ENCODE data around the gene CCL17.

CCL17 gene

GRCh38 chr16:57413301-57413730 lies 8.7 kb downstream of the CCL17 start:
- H3K9ac ChIP-seq (ENCODE audit: low read depth in 1 of 2, low read length in 2 of 2) = no peak overlapping the region
- H3K4me1 ChIP-seq (ENCODE audit: control insufficient read depth in 1 of 2, insufficient read depth in 2 of 2, low read length in 2 of 2) = peaks cover 9 to 15% of the 10 kb centered on the region in 2 donors
- no peak overlapping the region for H3K4me3 ChIP-seq (ENCODE audit: low read depth in 1 of 2, low read length in 2 of 2)
- H3K27ac ChIP-seq (ENCODE audit: low read depth, low read length) = no peak overlapping the region
- no peaks in the 10 kb centered on the region for H3K9me3 ChIP-seq (ENCODE audit: control insufficient read depth in 1 of 2, low read length in 2 of 2)
- H3K36me3 ChIP-seq (ENCODE audit: control insufficient read depth in 1 of 2, insufficient read depth in 2 of 2, low read length in 2 of 2) = no peaks in the 10 kb centered on the region
- no peaks in the 10 kb centered on the region for H3K27me3 ChIP-seq (ENCODE audit: control insufficient read depth in 1 of 2, insufficient read depth in 2 of 2, low read length in 2 of 2)

GRCh38 chr16:57413733-57414132 lies 9.2 kb downstream of the CCL17 start:
- Histone ChIP-seq H3K4me3 (ENCODE audit: low read depth in 1 of 2, low read length in 2 of 2) (no peak overlapping the region), H3K36me3 (ENCODE audit: control insufficient read depth in 1 of 2, insufficient read depth in 2 of 2, low read length in 2 of 2) (no peaks in the 10 kb centered on the region), H3K9ac (ENCODE audit: low read depth in 1 of 2, low read length in 2 of 2) (no peak overlapping the region), H3K27me3 (ENCODE audit: control insufficient read depth in 1 of 2, insufficient read depth in 2 of 2, low read length in 2 of 2) (no peaks in the 10 kb centered on the region), H3K9me3 (ENCODE audit: control insufficient read depth in 1 of 2, low read length in 2 of 2) (no peaks in the 10 kb centered on the region), H3K27ac (ENCODE audit: low read depth, low read length) (no peak overlapping the region), H3K4me1 (ENCODE audit: control insufficient read depth in 1 of 2, insufficient read depth in 2 of 2, low read length in 2 of 2) (peaks cover 12 to 19% of the 10 kb centered on the region in 2 donors)

- Histone ChIP-seq H3K9ac (ENCODE audit: low read depth in 1 of 2, low read length in 2 of 2) (no peak overlapping the region), H3K4me1 (ENCODE audit: control insufficient read depth in 1 of 2, insufficient read depth in 2 of 2, low read length in 2 of 2) (peaks cover 17 to 27% of the 10 kb centered on the region in 2 donors), H3K4me3 (ENCODE audit: low read depth in 1 of 2, low read length in 2 of 2) (no peak overlapping the region), H3K27ac (ENCODE audit: low read depth, low read length) (no peak overlapping the region), H3K27me3 (ENCODE audit: control insufficient read depth in 1 of 2, insufficient read depth in 2 of 2, low read length in 2 of 2) (no peaks in the 10 kb centered on the region), H3K36me3 (ENCODE audit: control insufficient read depth in 1 of 2, insufficient read depth in 2 of 2, low read length in 2 of 2) (no peaks in the 10 kb centered on the region), H3K9me3 (ENCODE audit: control insufficient read depth in 1 of 2, low read length in 2 of 2) (no peaks in the 10 kb centered on the region)
These were observed 11.5 kb downstream of the CCL17 start for GRCh38 chr16:57416084-57416483.

GRCh38 chr16:57419506-57419905 lies 14.9 kb downstream of the CCL17 start:
- no peak overlapping the region for H3K9ac ChIP-seq (ENCODE audit: low read depth in 1 of 2, low read length in 2 of 2)
- H3K27ac ChIP-seq (ENCODE audit: low read depth, low read length) = no peak overlapping the region
- no peak overlapping the region for H3K4me3 ChIP-seq (ENCODE audit: low read depth in 1 of 2, low read length in 2 of 2)
- no peaks in the 10 kb centered on the region for H3K9me3 ChIP-seq (ENCODE audit: control insufficient read depth in 1 of 2, low read length in 2 of 2)
- H3K27me3 ChIP-seq (ENCODE audit: control insufficient read depth in 1 of 2, insufficient read depth in 2 of 2, low read length in 2 of 2) = no peaks in the 10 kb centered on the region
- H3K4me1 ChIP-seq (ENCODE audit: control insufficient read depth in 1 of 2, insufficient read depth in 2 of 2, low read length in 2 of 2) = peaks cover 21 to 27% of the 10 kb centered on the region in 2 donors
- no peaks in the 10 kb centered on the region for H3K36me3 ChIP-seq (ENCODE audit: control insufficient read depth in 1 of 2, insufficient read depth in 2 of 2, low read length in 2 of 2)

GRCh38 chr16:57422026-57422944 lies 17.7 kb downstream of the CCL17 start:
- peaks cover 0 to 5% of the 10 kb centered on the region in 2 donors for H3K36me3 ChIP-seq (ENCODE audit: control insufficient read depth in 1 of 2, insufficient read depth in 2 of 2, low read length in 2 of 2)
- no peaks in the 10 kb centered on the region for H3K27me3 ChIP-seq (ENCODE audit: control insufficient read depth in 1 of 2, insufficient read depth in 2 of 2, low read length in 2 of 2)
- H3K9me3 ChIP-seq (ENCODE audit: control insufficient read depth in 1 of 2, low read length in 2 of 2) = no peaks in the 10 kb centered on the region
- H3K27ac ChIP-seq (ENCODE audit: low read depth, low read length) = no peak overlapping the region
- H3K9ac ChIP-seq (ENCODE audit: low read depth in 1 of 2, low read length in 2 of 2) = no peak overlapping the region
- no peak overlapping the region for H3K4me3 ChIP-seq (ENCODE audit: low read depth in 1 of 2, low read length in 2 of 2)
- H3K4me1 ChIP-seq (ENCODE audit: control insufficient read depth in 1 of 2, insufficient read depth in 2 of 2, low read length in 2 of 2) = peaks cover 13 to 17% of the 10 kb centered on the region in 2 donors

GRCh38 chr16:57423152-57423551 lies 18.6 kb downstream of the CCL17 start:
- Histone ChIP-seq H3K27me3 (ENCODE audit: control insufficient read depth in 1 of 2, insufficient read depth in 2 of 2, low read length in 2 of 2) (no peaks in the 10 kb centered on the region), H3K9ac (ENCODE audit: low read depth in 1 of 2, low read length in 2 of 2) (no peak overlapping the region), H3K4me1 (ENCODE audit: control insufficient read depth in 1 of 2, insufficient read depth in 2 of 2, low read length in 2 of 2) (peaks cover 12% of the 10 kb centered on the region in 2 donors), H3K9me3 (ENCODE audit: control insufficient read depth in 1 of 2, low read length in 2 of 2) (no peaks in the 10 kb centered on the region), H3K36me3 (ENCODE audit: control insufficient read depth in 1 of 2, insufficient read depth in 2 of 2, low read length in 2 of 2) (peaks cover 0 to 12% of the 10 kb centered on the region in 2 donors), H3K27ac (ENCODE audit: low read depth, low read length) (no peak overlapping the region), H3K4me3 (ENCODE audit: low read depth in 1 of 2, low read length in 2 of 2) (no peak overlapping the region)

- H3K4me3 ChIP-seq (ENCODE audit: low read depth in 1 of 2, low read length in 2 of 2) = no peak overlapping the region
- H3K27ac ChIP-seq (ENCODE audit: low read depth, low read length) = no peak overlapping the region
- H3K4me1 ChIP-seq (ENCODE audit: control insufficient read depth in 1 of 2, insufficient read depth in 2 of 2, low read length in 2 of 2) = peaks cover 0 to 4% of the 10 kb centered on the region in 2 donors
- no peaks in the 10 kb centered on the region for H3K27me3 ChIP-seq (ENCODE audit: control insufficient read depth in 1 of 2, insufficient read depth in 2 of 2, low read length in 2 of 2)
- no peak overlapping the region for H3K9ac ChIP-seq (ENCODE audit: low read depth in 1 of 2, low read length in 2 of 2)
- peaks cover 0 to 24% of the 10 kb centered on the region in 2 donors for H3K36me3 ChIP-seq (ENCODE audit: control insufficient read depth in 1 of 2, insufficient read depth in 2 of 2, low read length in 2 of 2)
- no peaks in the 10 kb centered on the region for H3K9me3 ChIP-seq (ENCODE audit: control insufficient read depth in 1 of 2, low read length in 2 of 2)
These were observed 20.0 kb downstream of the CCL17 start for GRCh38 chr16:57424583-57424982.

GRCh38 chr16:57426356-57426755 lies 21.8 kb downstream of the CCL17 start:
- no peak overlapping the region for H3K27ac ChIP-seq (ENCODE audit: low read depth, low read length)
- H3K9me3 ChIP-seq (ENCODE audit: control insufficient read depth in 1 of 2, low read length in 2 of 2) = no peaks in the 10 kb centered on the region
- no peak overlapping the region for H3K9ac ChIP-seq (ENCODE audit: low read depth in 1 of 2, low read length in 2 of 2)
- peaks cover 16 to 40% of the 10 kb centered on the region in 2 donors for H3K36me3 ChIP-seq (ENCODE audit: control insufficient read depth in 1 of 2, insufficient read depth in 2 of 2, low read length in 2 of 2)
- no peak overlapping the region for H3K4me3 ChIP-seq (ENCODE audit: low read depth in 1 of 2, low read length in 2 of 2)
- no peaks in the 10 kb centered on the region for H3K27me3 ChIP-seq (ENCODE audit: control insufficient read depth in 1 of 2, insufficient read depth in 2 of 2, low read length in 2 of 2)
- peaks cover 0 to 4% of the 10 kb centered on the region in 2 donors for H3K4me1 ChIP-seq (ENCODE audit: control insufficient read depth in 1 of 2, insufficient read depth in 2 of 2, low read length in 2 of 2)

GRCh38 chr16:57427307-57427706 lies 22.7 kb downstream of the CCL17 start:
- Histone ChIP-seq H3K9ac (ENCODE audit: low read depth in 1 of 2, low read length in 2 of 2) (no peak overlapping the region), H3K27ac (ENCODE audit: low read depth, low read length) (no peak overlapping the region), H3K4me1 (ENCODE audit: control insufficient read depth in 1 of 2, insufficient read depth in 2 of 2, low read length in 2 of 2) (peaks cover under 1 to 4% of the 10 kb centered on the region in 2 donors), H3K27me3 (ENCODE audit: control insufficient read depth in 1 of 2, insufficient read depth in 2 of 2, low read length in 2 of 2) (no peaks in the 10 kb centered on the region), H3K4me3 (ENCODE audit: low read depth in 1 of 2, low read length in 2 of 2) (no peak overlapping the region), H3K9me3 (ENCODE audit: control insufficient read depth in 1 of 2, low read length in 2 of 2) (no peaks in the 10 kb centered on the region), H3K36me3 (ENCODE audit: control insufficient read depth in 1 of 2, insufficient read depth in 2 of 2, low read length in 2 of 2) (peaks cover 20 to 48% of the 10 kb centered on the region in 2 donors)

GRCh38 chr16:57427824-57428223 lies 23.3 kb downstream of the CCL17 start:
- no peaks in the 10 kb centered on the region for H3K9me3 ChIP-seq (ENCODE audit: control insufficient read depth in 1 of 2, low read length in 2 of 2)
- no peak overlapping the region for H3K9ac ChIP-seq (ENCODE audit: low read depth in 1 of 2, low read length in 2 of 2)
- H3K36me3 ChIP-seq (ENCODE audit: control insufficient read depth in 1 of 2, insufficient read depth in 2 of 2, low read length in 2 of 2) = peaks cover 25 to 54% of the 10 kb centered on the region in 2 donors
- no peaks in the 10 kb centered on the region for H3K27me3 ChIP-seq (ENCODE audit: control insufficient read depth in 1 of 2, insufficient read depth in 2 of 2, low read length in 2 of 2)
- H3K4me3 ChIP-seq (ENCODE audit: low read depth in 1 of 2, low read length in 2 of 2) = no peak overlapping the region
- peaks cover 0 to 9% of the 10 kb centered on the region in 2 donors for H3K4me1 ChIP-seq (ENCODE audit: control insufficient read depth in 1 of 2, insufficient read depth in 2 of 2, low read length in 2 of 2)
- no peak overlapping the region for H3K27ac ChIP-seq (ENCODE audit: low read depth, low read length)

Data from duodenal mucosa (tissue), 2 donors.